ENCODE results near the gene GNL1. TPM values are rescaled to one million over a fixed set of nuclear protein-coding genes. Genes with fewer than 3 reads are reported as not detected.
A peak's percentile ranks its signal among the peaks of the same experiment; 100 is the strongest.

Gene GNL1
- total and polyA plus RNA-seq, 9 of the 15 experiments (the other 6 are each of a cell fraction or from before 2014, with no cell fraction given): 0.73 to 112 (median 58.0) TPM

DNA sequence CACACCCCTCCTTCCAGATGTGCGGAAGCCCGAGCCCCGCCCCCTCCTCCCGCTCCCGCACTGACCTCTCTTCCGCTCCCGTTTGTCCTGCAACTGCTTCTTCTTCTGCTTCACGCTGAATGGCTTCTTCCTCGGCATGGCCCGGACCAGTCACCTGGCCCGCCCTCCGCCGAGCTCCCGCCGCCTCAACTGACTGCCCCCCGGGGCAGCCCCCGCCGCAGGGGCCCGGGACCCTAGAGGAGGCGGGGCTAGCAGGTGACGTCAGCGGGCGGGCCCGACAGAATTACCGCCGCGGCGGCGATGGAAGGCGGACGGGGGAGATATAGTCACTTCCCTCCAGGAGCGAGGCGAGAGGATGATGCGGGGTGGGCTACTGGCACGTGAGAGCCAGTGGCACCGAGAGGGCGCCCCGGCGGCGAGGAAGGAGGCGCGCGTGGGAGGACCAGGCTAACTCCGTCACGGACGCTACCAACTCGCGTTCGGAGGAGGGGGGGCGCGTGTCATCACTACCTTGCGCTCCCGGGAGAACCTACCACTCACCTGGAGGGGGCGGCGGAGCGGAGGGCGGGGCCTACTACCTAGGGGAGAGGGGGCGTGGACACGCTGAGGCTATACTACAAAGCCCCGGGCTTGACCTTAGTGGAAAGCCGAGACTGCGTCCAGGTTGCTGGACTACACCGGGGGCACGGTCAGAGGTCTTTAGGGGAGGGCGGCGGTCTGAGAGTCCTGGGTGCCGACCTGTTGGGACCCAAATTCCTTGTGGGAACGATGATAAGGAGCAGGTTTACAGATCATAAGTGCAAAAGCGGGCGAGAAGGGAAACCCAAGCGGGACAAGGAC, at the start of gene GNL1 (continued):
- TF ChIP-seq MTA3 (IDR thresholded peaks at IDR 0.05; ENCODE audit: borderline replicate concordance): peak; percentile 84
- TF ChIP-seq SAFB (IDR thresholded peaks at IDR 0.05; ENCODE audit: borderline replicate concordance, low read depth, low read length): peak; percentile 73; the same call in 1 of the 2 replicates
- TF ChIP-seq NR0B1 (IDR thresholded peaks at IDR 0.05; ENCODE audit: partially characterized antibody): no peak
- no peak; the same call in 1 of the 2 replicates for TF ChIP-seq NFIC (IDR thresholded peaks at IDR 0.05)
- TF ChIP-seq MTA2 (IDR thresholded peaks at IDR 0.05; ENCODE audit: low read depth): peak; percentile 27; the same call in 1 of the 2 replicates
- TF ChIP-seq, protein P1, sequence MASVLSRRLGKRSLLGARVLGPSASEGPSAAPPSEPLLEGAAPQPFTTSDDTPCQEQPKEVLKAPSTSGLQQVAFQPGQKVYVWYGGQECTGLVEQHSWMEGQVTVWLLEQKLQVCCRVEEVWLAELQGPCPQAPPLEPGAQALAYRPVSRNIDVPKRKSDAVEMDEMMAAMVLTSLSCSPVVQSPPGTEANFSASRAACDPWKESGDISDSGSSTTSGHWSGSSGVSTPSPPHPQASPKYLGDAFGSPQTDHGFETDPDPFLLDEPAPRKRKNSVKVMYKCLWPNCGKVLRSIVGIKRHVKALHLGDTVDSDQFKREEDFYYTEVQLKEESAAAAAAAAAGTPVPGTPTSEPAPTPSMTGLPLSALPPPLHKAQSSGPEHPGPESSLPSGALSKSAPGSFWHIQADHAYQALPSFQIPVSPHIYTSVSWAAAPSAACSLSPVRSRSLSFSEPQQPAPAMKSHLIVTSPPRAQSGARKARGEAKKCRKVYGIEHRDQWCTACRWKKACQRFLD (CRISPR knock-in tag; IDR thresholded peaks at IDR 0.05): no peak
- no peak for TF ChIP-seq CBFA2T3 (IDR thresholded peaks at IDR 0.05)
- TF ChIP-seq GABPB2 (CRISPR knock-in tag; conservative IDR thresholded peaks at IDR 0.05): no peak
- TF ChIP-seq, protein P2, sequence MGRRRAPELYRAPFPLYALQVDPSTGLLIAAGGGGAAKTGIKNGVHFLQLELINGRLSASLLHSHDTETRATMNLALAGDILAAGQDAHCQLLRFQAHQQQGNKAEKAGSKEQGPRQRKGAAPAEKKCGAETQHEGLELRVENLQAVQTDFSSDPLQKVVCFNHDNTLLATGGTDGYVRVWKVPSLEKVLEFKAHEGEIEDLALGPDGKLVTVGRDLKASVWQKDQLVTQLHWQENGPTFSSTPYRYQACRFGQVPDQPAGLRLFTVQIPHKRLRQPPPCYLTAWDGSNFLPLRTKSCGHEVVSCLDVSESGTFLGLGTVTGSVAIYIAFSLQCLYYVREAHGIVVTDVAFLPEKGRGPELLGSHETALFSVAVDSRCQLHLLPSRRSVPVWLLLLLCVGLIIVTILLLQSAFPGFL (CRISPR knock-in tag; IDR thresholded peaks at IDR 0.05): no peak
- TF ChIP-seq LEF1 (IDR thresholded peaks at IDR 0.05): peak; percentile 65
- TF ChIP-seq HIVEP1 (CRISPR knock-in tag; IDR thresholded peaks at IDR 0.05): no peak
- TF ChIP-seq COPS2 (conservative IDR thresholded peaks at IDR 0.05): no peak
- TF ChIP-seq SRSF9 (IDR thresholded peaks at IDR 0.05; ENCODE audit: borderline replicate concordance, low read depth, low read length): no peak
- TF ChIP-seq, protein P3, sequence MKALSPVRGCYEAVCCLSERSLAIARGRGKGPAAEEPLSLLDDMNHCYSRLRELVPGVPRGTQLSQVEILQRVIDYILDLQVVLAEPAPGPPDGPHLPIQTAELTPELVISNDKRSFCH (CRISPR knock-in tag; IDR thresholded peaks at IDR 0.05): no peak
- TF ChIP-seq, protein P3 (tag; IDR thresholded peaks at IDR 0.05): no peak
- peak; percentile 80; the same call in 1 of the 2 replicates for TF ChIP-seq AFF4 (CRISPR knock-in tag; IDR thresholded peaks at IDR 0.05)
- no peak for TF ChIP-seq ELF4 (CRISPR knock-in tag; IDR thresholded peaks at IDR 0.05)
- no peak for TF ChIP-seq E2F3 (CRISPR knock-in tag; IDR thresholded peaks at IDR 0.05)
- no peak for TF ChIP-seq BACH1 (tag; IDR thresholded peaks at IDR 0.05)

Measured in K562 (cell line).